Epidermal melanocyte (primary cell): ENCODE measurements around the gene GASK1A.

Source experiments
- DNase-seq: peaks from one replicate; pipeline ENCODE4 v3.0.0; 2011; ENCODE audit warnings: low spot score; ENCODE audit not compliant: insufficient read length

The GASK1A gene

GRCh38 chr3:43086460-43087165, 107.5 kb downstream of the GASK1A start:
- DNase-seq, result no peak

GRCh38 chr3:43087249-43087776, 108.2 kb downstream of the GASK1A start:
- DNase-seq, result no peak

- no peak for DNase-seq
These were observed 110.0 kb downstream of the GASK1A start for GRCh38 chr3:43089081-43089480.

- DNase-seq, result no peak
These were observed 111.1 kb downstream of the GASK1A start for GRCh38 chr3:43090238-43090637.

- no peak for DNase-seq
These were observed 112.4 kb downstream of the GASK1A start for GRCh38 chr3:43091481-43091880.

GRCh38 chr3:43093006-43093405, 113.9 kb downstream of the GASK1A start:
- DNase-seq, result no peak

- DNase-seq, result no peak
These were observed 114.9 kb downstream of the GASK1A start for GRCh38 chr3:43093974-43094373.

GRCh38 chr3:43094381-43094780, 115.3 kb downstream of the GASK1A start:
- no peak for DNase-seq

GRCh38 chr3:43094851-43095250, 115.7 kb downstream of the GASK1A start:
- no peak for DNase-seq

- DNase-seq, result no peak
These were observed 116.3 kb downstream of the GASK1A start for GRCh38 chr3:43095370-43095769.

GRCh38 chr3:43096761-43097160, 117.7 kb downstream of the GASK1A start:
- no peak for DNase-seq

- no peak for DNase-seq
These were observed 118.4 kb downstream of the GASK1A start for GRCh38 chr3:43097400-43098080.

GRCh38 chr3:43098761-43099160, 119.7 kb downstream of the GASK1A start:
- no peak for DNase-seq

- DNase-seq, result no peak
These were observed 123.8 kb downstream of the GASK1A start for GRCh38 chr3:43102773-43103480.

GRCh38 chr3:43104039-43104438, 124.9 kb downstream of the GASK1A start:
- no peak for DNase-seq

GRCh38 chr3:43104660-43105595, 125.8 kb downstream of the GASK1A start:
- DNase-seq, result no peak

- DNase-seq, result peak; percentile 96
These were observed 126.6 kb downstream of the GASK1A start, which contains the start of gene POMGNT2 for GRCh38 chr3:43105596-43106292. TSS of gene POMGNT2 (minus strand) at chr3:43106079. CDS start at chr3:43081431, 24,648 bp downstream.

- no peak for DNase-seq
These were observed 127.2 kb downstream of the GASK1A start for GRCh38 chr3:43106293-43106628.
